ENCODE data around the gene F2RL3.
"Not testable (repeated sequence)": the region's sequence is repeated elsewhere in the genome, so short reads cannot be mapped to it uniquely, and the experiment has no call there.

F2RL3 gene

GRCh38 chr19:16922592-16922934, 33.8 kb downstream of the F2RL3 start:
- no peak for DNase-seq (ENCODE audit: low spot score)

- DNase-seq (ENCODE audit: low spot score): no peak
Measured at GRCh38 chr19:16922949-16923348, 34.1 kb downstream of the F2RL3 start.

DNA sequence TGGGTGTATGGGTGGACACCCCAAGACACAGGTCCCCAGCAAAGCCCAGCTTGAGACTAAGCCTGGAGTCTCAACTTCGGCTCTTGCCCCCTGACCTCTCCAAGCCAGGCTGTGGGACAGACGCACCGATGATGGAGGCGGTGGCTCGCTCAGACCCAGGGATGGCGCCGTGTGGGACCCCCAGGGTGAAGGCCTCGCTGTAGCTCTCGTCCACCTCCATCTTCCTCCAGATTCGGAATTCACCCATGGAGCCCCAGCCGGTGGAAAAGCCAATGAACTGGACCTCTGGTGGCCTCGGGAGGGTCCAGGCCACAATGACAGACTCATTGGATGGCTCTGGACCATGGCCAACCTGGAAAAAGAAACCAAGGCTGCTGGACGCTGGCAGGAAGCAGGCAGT, 39.1 kb downstream of the F2RL3 start:
- no peak for DNase-seq (ENCODE audit: low spot score)

DNA sequence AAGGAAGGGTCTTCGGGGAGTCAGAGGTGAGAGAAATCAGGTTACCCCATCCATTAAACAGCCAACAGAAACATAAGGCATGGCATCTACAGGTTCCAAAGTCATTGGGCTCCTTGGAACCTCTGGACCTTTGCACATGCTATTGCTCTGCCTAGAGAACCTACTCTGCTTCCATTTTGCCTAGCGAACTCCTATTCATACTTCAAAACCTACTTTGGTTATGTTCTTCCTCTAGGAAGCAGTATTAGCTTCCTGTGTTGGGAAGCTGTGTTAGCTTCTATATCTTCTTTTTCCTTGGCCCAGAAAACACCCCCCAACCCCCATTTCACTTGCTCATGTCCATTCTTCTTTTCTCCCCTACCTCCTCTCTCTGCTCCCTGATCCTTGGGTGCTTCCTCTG, 39.6 kb downstream of the F2RL3 start:
- DNase-seq (ENCODE audit: low spot score): no peak

GRCh38 chr19:16928916-16929315, 40.1 kb downstream of the F2RL3 start:
- DNase-seq (ENCODE audit: low spot score): no peak

DNA sequence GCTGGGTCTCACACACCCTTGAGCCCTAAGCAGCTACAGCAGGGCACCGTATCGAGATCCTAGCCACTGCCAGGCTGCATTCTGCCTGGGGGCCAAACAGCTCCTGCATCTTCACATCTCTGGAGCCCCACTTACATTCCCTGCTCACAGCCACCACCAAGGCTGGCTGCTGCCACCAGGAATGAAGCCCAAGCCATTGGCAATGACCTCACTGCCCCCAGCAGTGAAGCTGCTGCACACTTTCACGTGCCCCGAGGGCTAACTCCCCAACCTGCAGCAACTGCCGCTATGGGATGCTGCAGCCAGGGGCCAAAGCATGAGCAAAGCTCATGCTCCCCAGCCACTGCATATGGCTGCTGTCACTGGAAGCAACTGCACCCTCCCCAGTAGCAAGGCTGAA, 42.0 kb downstream of the F2RL3 start:
- DNase-seq (ENCODE audit: low spot score): no peak

- DNase-seq (ENCODE audit: low spot score): no peak
Measured at GRCh38 chr19:16931306-16931705, 42.5 kb downstream of the F2RL3 start.

- no peak for DNase-seq (ENCODE audit: low spot score)
Measured at GRCh38 chr19:16934489-16934888, 45.7 kb downstream of the F2RL3 start.

DNA sequence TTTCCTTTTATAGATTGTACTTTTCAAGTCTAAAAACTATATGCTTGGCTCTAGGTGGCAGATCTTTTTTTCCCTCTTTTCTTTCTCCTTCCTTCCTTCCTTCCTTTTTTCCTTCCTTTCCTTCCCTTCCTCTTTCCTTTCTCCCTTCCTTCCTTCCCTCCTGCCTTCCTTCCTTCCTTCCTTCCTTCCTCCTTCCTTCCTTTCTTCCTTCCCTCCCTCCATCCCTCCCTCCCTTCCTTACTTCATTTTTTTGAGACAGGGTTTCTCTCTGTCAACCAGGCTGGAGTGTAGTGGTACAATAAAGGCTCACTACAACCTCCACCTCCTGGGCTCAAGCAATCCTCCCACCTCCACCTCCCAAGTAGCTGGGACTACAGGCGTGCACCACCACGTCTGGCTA, 48.1 kb downstream of the F2RL3 start:
- DNase-seq (ENCODE audit: low spot score): no peak

DNA sequence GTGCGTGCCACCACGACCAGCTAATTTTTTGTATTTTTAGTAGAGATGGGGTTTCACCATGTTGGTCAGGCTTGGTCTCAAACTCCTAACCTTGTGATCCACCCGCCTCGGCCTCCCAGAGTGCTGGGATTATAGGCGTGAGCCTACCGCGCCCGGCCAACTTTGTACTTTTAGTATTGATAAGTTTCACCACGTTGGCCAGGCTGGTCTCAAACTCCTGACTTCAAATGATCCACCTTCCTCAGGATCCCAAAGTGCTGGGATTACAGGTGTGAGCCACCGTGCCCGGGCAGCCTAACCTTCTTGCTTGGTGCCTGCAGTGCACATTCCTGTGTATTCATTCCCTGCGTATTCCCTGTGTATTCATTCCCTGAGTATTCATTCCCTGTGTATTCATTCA, 49.0 kb downstream of the F2RL3 start:
- not testable (repeated sequence) for DNase-seq (ENCODE audit: low spot score)

DNA sequence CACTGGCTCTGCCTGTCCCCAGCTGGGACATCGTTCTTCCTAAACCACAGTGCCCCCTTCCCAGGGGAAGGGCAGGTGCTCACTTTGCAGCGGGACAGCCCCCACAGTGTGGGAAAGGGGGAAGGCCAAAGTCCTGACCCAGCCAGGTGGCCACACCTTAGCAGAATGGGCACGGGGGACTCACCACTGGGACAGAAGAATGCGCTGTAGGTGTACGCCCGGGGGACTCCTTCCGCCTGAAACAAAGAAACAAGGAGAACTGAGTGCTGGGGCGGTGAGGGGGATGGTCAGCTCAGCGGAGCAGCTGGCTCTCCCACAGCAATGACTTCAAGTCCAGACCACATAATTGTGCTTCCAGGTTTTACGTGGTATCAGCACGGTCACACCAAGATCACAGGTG, 49.4 kb downstream of the F2RL3 start:
- DNase-seq (ENCODE audit: low spot score): no peak

DNA sequence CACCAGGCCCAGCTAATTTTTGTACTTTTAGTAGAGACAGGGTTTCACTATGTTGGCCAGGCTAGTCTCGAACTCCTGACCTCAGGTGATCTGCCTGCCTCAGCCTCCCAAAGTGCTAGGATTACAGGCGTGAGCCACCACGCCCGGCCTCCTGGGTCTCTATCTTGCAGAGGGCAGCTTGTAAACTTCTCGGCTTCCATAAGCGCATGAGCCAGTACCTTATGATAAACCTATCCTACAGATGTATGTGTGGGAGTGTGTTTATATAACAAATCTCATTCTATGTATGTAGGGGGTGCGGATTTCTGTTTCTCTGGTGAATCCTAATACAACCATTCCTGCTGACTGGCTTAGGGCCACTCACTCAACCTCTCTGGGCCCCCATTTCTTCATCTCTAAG, 51.3 kb downstream of the F2RL3 start:
- DNase-seq (ENCODE audit: low spot score): not testable (repeated sequence)

- DNase-seq (ENCODE audit: low spot score): no peak
Measured at GRCh38 chr19:16940626-16941025, 51.8 kb downstream of the F2RL3 start.
